ENCODE results near the gene PSMD14. TPM values are rescaled to one million over a fixed set of nuclear protein-coding genes. Genes with fewer than 3 reads are reported as not detected.
A peak's percentile ranks its signal among the peaks of the same experiment; 100 is the strongest.

The PSMD14 gene
- total RNA-seq, 1 donor from 2014 or later, result 25.9 TPM

- ATAC-seq (no peak), DNase-seq (ENCODE audit: low spot score) (no peak)
- intact Hi-C loops (cut with DNase I), result no loop called here
Observed at GRCh38 chr2:161371869-161372268, 63.6 kb downstream of the PSMD14 start.

GRCh38 chr2:161373942-161374341, 65.7 kb downstream of the PSMD14 start:
- intact Hi-C loops (cut with DNase I), result no loop called here
- ATAC-seq, result no peak
- DNase-seq (ENCODE audit: low spot score), result no peak

GRCh38 chr2:161374446-161374845, 66.2 kb downstream of the PSMD14 start:
- intact Hi-C loops (cut with DNase I), result no loop called here
- DNase-seq (ENCODE audit: low spot score), result no peak
- no peak for ATAC-seq

GRCh38 chr2:161379740-161380139, 71.5 kb downstream of the PSMD14 start:
- DNase-seq (ENCODE audit: low spot score) (no peak), ATAC-seq (no peak)
- intact Hi-C loops (cut with DNase I), result no loop called here

GRCh38 chr2:161381546-161381945, 73.3 kb downstream of the PSMD14 start:
- no peak for ATAC-seq
- intact Hi-C loops (cut with DNase I), result no loop called here
- no peak for DNase-seq (ENCODE audit: low spot score)

GRCh38 chr2:161382747-161383146, 74.5 kb downstream of the PSMD14 start:
- DNase-seq (ENCODE audit: low spot score) (no peak), ATAC-seq (no peak)
- intact Hi-C loops (cut with DNase I), result no loop called here

GRCh38 chr2:161384864-161385263, 76.6 kb downstream of the PSMD14 start:
- intact Hi-C loops (cut with DNase I), result no loop called here
- no peak for DNase-seq (ENCODE audit: low spot score)
- ATAC-seq, result no peak

GRCh38 chr2:161386228-161386824, 78.1 kb downstream of the PSMD14 start:
- no peak for DNase-seq (ENCODE audit: low spot score)
- no peak for ATAC-seq
- intact Hi-C loops (cut with DNase I), result no loop called here

GRCh38 chr2:161388146-161388779, 80.0 kb downstream of the PSMD14 start:
- intact Hi-C loops (cut with DNase I), result no loop called here
- ATAC-seq (no peak), DNase-seq (ENCODE audit: low spot score) (no peak)

- intact Hi-C loops (cut with DNase I), result no loop called here
- ATAC-seq, result no peak
- DNase-seq (ENCODE audit: low spot score), result no peak
Observed at GRCh38 chr2:161391737-161392506, 83.7 kb downstream of the PSMD14 start.

GRCh38 chr2:161400076-161400475, 91.9 kb downstream of the PSMD14 start:
- ATAC-seq (no peak), DNase-seq (ENCODE audit: low spot score) (no peak)
- intact Hi-C loops (cut with DNase I), result no loop called here

GRCh38 chr2:161402297-161402696, 94.1 kb downstream of the PSMD14 start:
- ATAC-seq, result no peak
- no peak for DNase-seq (ENCODE audit: low spot score)
- intact Hi-C loops (cut with DNase I), result no loop called here

GRCh38 chr2:161406316-161406715, 98.1 kb downstream of the PSMD14 start:
- intact Hi-C loops (cut with DNase I), result no loop called here
- no peak for ATAC-seq
- DNase-seq (ENCODE audit: low spot score), result no peak

- intact Hi-C loops (cut with DNase I), result no loop called here
- ATAC-seq, result no peak
- no peak for DNase-seq (ENCODE audit: low spot score)
Observed at GRCh38 chr2:161407597-161407996, 99.4 kb downstream of the PSMD14 start.

GRCh38 chr2:161409308-161409907, 101.2 kb downstream of the PSMD14 start:
- intact Hi-C loops (cut with DNase I), result no loop called here
- DNase-seq (ENCODE audit: low spot score) (no peak), ATAC-seq (no peak)

- intact Hi-C loops (cut with DNase I), result no loop called here
- ATAC-seq (no peak), DNase-seq (ENCODE audit: low spot score) (no peak)
Observed at GRCh38 chr2:161412346-161412745, 104.1 kb downstream of the PSMD14 start.

GRCh38 chr2:161414042-161415033, 106.1 kb downstream of the PSMD14 start:
- intact Hi-C loops (cut with DNase I), result no loop called here
- DNase-seq (ENCODE audit: low spot score) (no peak), ATAC-seq (peak; percentile 60)

- intact Hi-C loops (cut with DNase I), result no loop called here
- ATAC-seq (peak; percentile 10), DNase-seq (ENCODE audit: low spot score) (no peak)
Observed at GRCh38 chr2:161415034-161415986, 107.1 kb downstream of the PSMD14 start.

All from sciatic nerve (tissue), 2 donors.